Activated CD4-positive, alpha-beta memory T cell treated with anti-CD3 and anti-CD28 coated beads for 36 hours (primary cell): Measurements from ENCODE around the gene PARD6A. TPM values are rescaled to one million over a fixed set of nuclear protein-coding genes. Genes with fewer than 3 reads are reported as not detected.
A peak's percentile ranks its signal among the peaks of the same experiment; 100 is the strongest.

Experiments
- CTCF ChIA-PET: fragments of 350-600 bp; sonication (Branson Sonifier 250); formaldehyde crosslinking; loops from one replicate; lab custom pipeline; 2021; ENCODE audit warnings: antibody characterized with exemption, inconsistent platforms; lab: Charles Lee
- POLR2A ChIA-PET: fragments of 350-600 bp; sonication (Branson Sonifier 250); formaldehyde crosslinking; loops from one replicate; lab custom pipeline; 2021; ENCODE audit warnings: antibody characterized with exemption; lab: Charles Lee
- DNase-seq: peaks from one replicate; pipeline ENCODE4 v3.0.0-alpha.2; 2020
- H3K27ac Mint-ChIP-seq: one replicate; pipeline ENCODE4 v1.8.0; 2021; ENCODE audit warnings: mixed read lengths
- H3K27me3 Mint-ChIP-seq: one replicate; pipeline ENCODE4 v1.8.0; 2021; ENCODE audit warnings: mixed read lengths
- H3K36me3 Mint-ChIP-seq: one replicate; pipeline ENCODE4 v1.8.0; 2021; ENCODE audit warnings: mixed read lengths
- H3K4me1 Mint-ChIP-seq: one replicate; pipeline ENCODE4 v1.8.0; 2021; ENCODE audit warnings: low read depth, mixed read lengths
- H3K4me3 Mint-ChIP-seq: one replicate; pipeline ENCODE4 v1.8.0; 2021; ENCODE audit warnings: mild to moderate bottlenecking, mixed read lengths
- H3K9me3 Mint-ChIP-seq: one replicate; pipeline ENCODE4 v1.8.0; 2021; ENCODE audit warnings: mixed read lengths
- intact Hi-C: fragments of 100-400 bp; cut with micrococcal nuclease; formaldehyde crosslinking; loops from one replicate; pipeline ENCODE4 v1.15.1; 2023
- total RNA-seq, 2 experiments: library from RNA; stranded (reverse); gene quantifications; one replicate each; pipeline ENCODE4 v1.2.3, GENCODE V29; 2021

Gene PARD6A
- total RNA-seq, 2 experiments from 2014 or later = 11.2 to 11.5 TPM

- peak; percentile 90 for DNase-seq
- ChIA-PET CTCF (interaction anchor here (0.6 to 7.8 kb wide), 23 partner anchors 9 to 187 kb away, joined by 3 to 91 read pairs (median 4); partner anchors contain the start of genes ATP6V0D1, CARMIL2, CTCF and GFOD2), POLR2A (interaction anchor here (0.6 to 1.4 kb wide), 4 partner anchors 10 to 185 kb away, joined by 3 read pairs; no protein-coding TSS in a partner anchor)
- peak overlapping the region; percentile 82 for H3K4me3 Mint-ChIP-seq
- no peaks in the 10 kb centered on the region for H3K9me3 Mint-ChIP-seq
- H3K36me3 Mint-ChIP-seq = peaks cover 7% of the 10 kb centered on the region
- no peaks in the 10 kb centered on the region for H3K27me3 Mint-ChIP-seq
- H3K27ac Mint-ChIP-seq = no peak overlapping the region
- intact Hi-C loops = loop anchor here (1.0 to 10.0 kb wide), 6 partner anchors 51 to 1667 kb away; partner anchors contain the start of genes CENPT, COG8, FHOD1 and GFOD2
- peaks cover 15% of the 10 kb centered on the region for H3K4me1 Mint-ChIP-seq
These were observed 7.2 kb downstream of the PARD6A start for GRCh38 chr16:67667817-67668494.

- intact Hi-C loops = loop anchor here (1.0 to 10.0 kb wide), 5 partner anchors 139 to 1666 kb away; partner anchors contain the start of genes CENPT, COG8, FHOD1 and NIP7
- H3K27ac Mint-ChIP-seq = no peak overlapping the region
- H3K4me3 Mint-ChIP-seq = no peak overlapping the region
- H3K27me3 Mint-ChIP-seq = no peaks in the 10 kb centered on the region
- H3K4me1 Mint-ChIP-seq = peaks cover 15% of the 10 kb centered on the region
- peaks cover 7% of the 10 kb centered on the region for H3K36me3 Mint-ChIP-seq
- CTCF ChIA-PET = interaction anchor here (0.8 to 7.8 kb wide), 18 partner anchors 10 to 187 kb away, joined by 3 to 91 read pairs (median 4); partner anchors contain the start of genes ATP6V0D1, CTCF and GFOD2
- POLR2A ChIA-PET = interaction anchor here (0.6 kb wide), 1 partner anchor 186 kb away, joined by 3 read pairs; no protein-coding TSS in a partner anchor
- H3K9me3 Mint-ChIP-seq = no peaks in the 10 kb centered on the region
- no peak for DNase-seq
These were observed 7.9 kb downstream of the PARD6A start for GRCh38 chr16:67668495-67669157.

- no peak for DNase-seq
- H3K9me3 Mint-ChIP-seq = no peaks in the 10 kb centered on the region
- intact Hi-C loops = loop anchor here (5.0 to 10.0 kb wide), 5 partner anchors 138 to 1665 kb away; partner anchors contain the start of genes CENPT, COG8, EDC4 and FHOD1
- no peak overlapping the region for H3K4me3 Mint-ChIP-seq
- H3K4me1 Mint-ChIP-seq = peaks cover 15% of the 10 kb centered on the region
- ChIA-PET POLR2A (no interaction called here), CTCF (interaction anchor here (0.8 to 7.8 kb wide), 10 partner anchors 49 to 259 kb away, joined by 3 to 91 read pairs (median 4); partner anchors contain the start of genes ATP6V0D1, CTCF, GFOD2 and NUTF2)
- peaks cover under 1% of the 10 kb centered on the region for H3K36me3 Mint-ChIP-seq
- no peaks in the 10 kb centered on the region for H3K27me3 Mint-ChIP-seq
- H3K27ac Mint-ChIP-seq = no peak overlapping the region
These were observed 8.8 kb downstream of the PARD6A start for GRCh38 chr16:67669499-67670101.

GRCh38 chr16:67672306-67672705 lies 11.5 kb downstream of the PARD6A start:
- Mint-ChIP-seq H3K4me1 (peaks cover 5% of the 10 kb centered on the region), H3K27me3 (no peaks in the 10 kb centered on the region), H3K27ac (no peak overlapping the region), H3K4me3 (no peak overlapping the region), H3K36me3 (no peaks in the 10 kb centered on the region), H3K9me3 (no peaks in the 10 kb centered on the region)
- intact Hi-C loops = loop anchor here (5.0 kb wide), 1 partner anchor 200 kb away; the partner anchor contains the start of gene EDC4
- POLR2A ChIA-PET = no interaction called here
- DNase-seq = no peak
- CTCF ChIA-PET = interaction anchor here (0.6 to 2.0 kb wide), 18 partner anchors 9 to 368 kb away, joined by 3 to 14 read pairs (median 4); partner anchors contain the start of genes EDC4, RANBP10 and TSNAXIP1

GRCh38 chr16:67672739-67673662 lies 12.2 kb downstream of the PARD6A start:
- Mint-ChIP-seq H3K27ac (no peak overlapping the region), H3K4me1 (no peaks in the 10 kb centered on the region), H3K27me3 (no peaks in the 10 kb centered on the region), H3K9me3 (no peaks in the 10 kb centered on the region), H3K36me3 (no peaks in the 10 kb centered on the region), H3K4me3 (no peak overlapping the region)
- intact Hi-C loops = loop anchor here (5.0 kb wide), 1 partner anchor 199 kb away; the partner anchor contains the start of gene EDC4
- ChIA-PET CTCF (interaction anchor here (0.6 to 2.0 kb wide), 21 partner anchors 8 to 368 kb away, joined by 3 to 14 read pairs (median 4); partner anchors contain the start of genes EDC4, RANBP10 and TSNAXIP1), POLR2A (no interaction called here)
- DNase-seq = peak; percentile 68

- Mint-ChIP-seq H3K27ac (no peak overlapping the region), H3K36me3 (no peaks in the 10 kb centered on the region), H3K9me3 (no peaks in the 10 kb centered on the region), H3K4me1 (no peaks in the 10 kb centered on the region), H3K4me3 (no peak overlapping the region), H3K27me3 (no peaks in the 10 kb centered on the region)
- intact Hi-C loops = loop anchor here (5.0 kb wide), 1 partner anchor 198 kb away; the partner anchor contains the start of gene EDC4
- no peak for DNase-seq
- ChIA-PET POLR2A (no interaction called here), CTCF (interaction anchor here (0.8 to 2.0 kb wide), 5 partner anchors 112 to 209 kb away, joined by 3 to 14 read pairs (median 4); partner anchors contain the start of genes RANBP10 and TSNAXIP1)
These were observed 13.2 kb downstream of the PARD6A start for GRCh38 chr16:67673712-67674580.

- Mint-ChIP-seq H3K36me3 (no peaks in the 10 kb centered on the region), H3K27me3 (no peaks in the 10 kb centered on the region), H3K4me1 (no peaks in the 10 kb centered on the region), H3K9me3 (no peaks in the 10 kb centered on the region), H3K27ac (no peak overlapping the region), H3K4me3 (no peak overlapping the region)
- intact Hi-C loops = loop anchor here (5.0 kb wide), 1 partner anchor 197 kb away; the partner anchor contains the start of gene EDC4
- ChIA-PET POLR2A (no interaction called here), CTCF (interaction anchor here (1.2 to 1.3 kb wide), 2 partner anchors 154 kb away, joined by 4 read pairs; no protein-coding TSS in a partner anchor)
- DNase-seq = no peak
These were observed 14.3 kb downstream of the PARD6A start for GRCh38 chr16:67674851-67675578.

GRCh38 chr16:67675579-67675935 lies 14.8 kb downstream of the PARD6A start:
- no peaks in the 10 kb centered on the region for H3K27me3 Mint-ChIP-seq
- no peaks in the 10 kb centered on the region for H3K36me3 Mint-ChIP-seq
- H3K9me3 Mint-ChIP-seq = no peaks in the 10 kb centered on the region
- no peak for DNase-seq
- H3K27ac Mint-ChIP-seq = no peak overlapping the region
- H3K4me1 Mint-ChIP-seq = no peaks in the 10 kb centered on the region
- no peak overlapping the region for H3K4me3 Mint-ChIP-seq
- ChIA-PET POLR2A (no interaction called here), CTCF (interaction anchor here (1.2 kb wide), 1 partner anchor 154 kb away, joined by 4 read pairs; no protein-coding TSS in a partner anchor)
- intact Hi-C loops = no loop called here

- Mint-ChIP-seq H3K4me3 (no peak overlapping the region), H3K27ac (no peak overlapping the region), H3K9me3 (no peaks in the 10 kb centered on the region), H3K27me3 (no peaks in the 10 kb centered on the region), H3K4me1 (no peaks in the 10 kb centered on the region), H3K36me3 (no peaks in the 10 kb centered on the region)
- ChIA-PET POLR2A (no interaction called here), CTCF (interaction anchor here (1.2 kb wide), 1 partner anchor 155 kb away, joined by 4 read pairs; no protein-coding TSS in a partner anchor)
- intact Hi-C loops = no loop called here
- no peak for DNase-seq
These were observed 15.2 kb downstream of the PARD6A start for GRCh38 chr16:67675999-67676398.
